Endothelial cell of umbilical vein (primary cell): ENCODE results near the gene KCNK13. TPM values are rescaled to one million over a fixed set of nuclear protein-coding genes. Genes with fewer than 3 reads are reported as not detected.

ENCODE experiments used
- BruUV-seq: library from RNA; stranded (reverse); fragments of 400-500 nt; replicated peaks from 2 replicates; lab custom pipeline; 2021; lab: Mats Ljungman, UMichigan
- CTCF ChIA-PET: fragments of 300-600, 350-600 bp; sonication (Branson Sonifier 250); formaldehyde crosslinking; loops from one replicate; lab custom pipeline; 2021; ENCODE audit warnings: antibody characterized with exemption, inconsistent platforms; lab: Charles Lee
- POLR2A ChIA-PET: fragments of 300-600, 350-600 bp; sonication (Branson Sonifier 250); formaldehyde crosslinking; loops from one replicate; lab custom pipeline; 2021; ENCODE audit warnings: antibody characterized with exemption, inconsistent platforms; lab: Charles Lee
- DNase-seq: peaks from one replicate; pipeline ENCODE4 v3.0.0-alpha.2; 2011; ENCODE audit warnings: low read depth, low spot score
- FAIRE-seq: peaks from 2 replicates; lab custom pipeline; 2011; peaks lifted over from hg19 to GRCh38; lab: Jason Lieb, UNC
- H2AFZ ChIP-seq: 2 replicates; pipeline ENCODE4 v1.6.0; 2012; ENCODE audit warnings: low read depth, low read length, control low read depth, inconsistent platforms
- H3K27ac ChIP-seq: 2 replicates; pipeline ENCODE4 v1.5.1; 2011; ENCODE audit warnings: low read depth, mild to moderate bottlenecking, control low read depth, low read length, moderate library complexity; ENCODE audit not compliant: insufficient read depth
- H3K27me3 ChIP-seq, 2 experiments: 2 replicates each; pipeline versions ENCODE4 v1.6.0 to v1.6.1; 2011; ENCODE audit warnings: low read length in 2 of 2, mixed read lengths in 1 of 2; ENCODE audit not compliant: control insufficient read depth in 2 of 2, insufficient read depth in 2 of 2
- H3K36me3 ChIP-seq, 2 experiments: 2 replicates in 1 of 2; 3 replicates in 1 of 2; pipeline ENCODE4 v1.5.1; 2011; ENCODE audit warnings: low read length in 2 of 2, mild to moderate bottlenecking in 1 of 2, moderate library complexity in 1 of 2; ENCODE audit not compliant: control insufficient read depth in 2 of 2, insufficient read depth in 2 of 2; ENCODE audit errors: extremely low read depth in 1 of 2
- H3K4me1 ChIP-seq: 3 replicates; pipeline ENCODE4 v1.5.1; 2011; ENCODE audit warnings: mild to moderate bottlenecking, low read length; ENCODE audit not compliant: control insufficient read depth, insufficient read depth; ENCODE audit errors: extremely low read depth
- H3K4me2 ChIP-seq: 2 replicates; pipeline ENCODE4 v1.6.1; 2011; ENCODE audit warnings: low read length, control low read depth, mixed read lengths; ENCODE audit not compliant: insufficient read depth
- H3K4me3 ChIP-seq, 3 experiments: fragments of 200-600 bp in 1 of 3; sonication (generic), shearing (Covaris generic) in 1 of 3; replicated peaks in 1 of 3; 2 replicates each; pipeline ENCODE4 v1.5.1; 2011 to 2016; ENCODE audit warnings: control low read depth in 3 of 3, low read length in 3 of 3, mild to moderate bottlenecking in 2 of 3, inconsistent platforms in 1 of 3, low read depth in 1 of 3, moderate library complexity in 1 of 3; ENCODE audit not compliant: insufficient read depth in 1 of 3
- H3K79me2 ChIP-seq: 2 replicates; pipeline ENCODE4 v1.6.0; 2012; ENCODE audit warnings: low read length, inconsistent platforms; ENCODE audit not compliant: control insufficient read depth, insufficient read depth
- H3K9ac ChIP-seq: replicated peaks from 2 replicates; pipeline ENCODE3; 2011; ENCODE audit warnings: low read length, control low read depth; ENCODE audit not compliant: insufficient read depth; ENCODE audit errors: extremely low read depth
- H3K9me1 ChIP-seq: replicated peaks from 3 replicates; pipeline ENCODE4 v1.6.0; 2011; ENCODE audit warnings: mild to moderate bottlenecking, low read length; ENCODE audit not compliant: control insufficient read depth, insufficient read depth; ENCODE audit errors: extremely low read depth
- H3K9me3 ChIP-seq: replicated peaks from 2 replicates; pipeline ENCODE4 v1.5.1; 2012; ENCODE audit warnings: low read length, inconsistent platforms; ENCODE audit not compliant: control insufficient read depth, insufficient read depth
- H4K20me1 ChIP-seq: replicated peaks from 2 replicates; pipeline ENCODE3; 2011; ENCODE audit warnings: mild to moderate bottlenecking, low read length; ENCODE audit not compliant: control insufficient read depth, insufficient read depth; ENCODE audit errors: extremely low read depth
- EZH2 ChIP-seq: IDR thresholded peaks from 2 replicates; pipeline ENCODE4 v1.6.1; 2012; ENCODE audit warnings: borderline replicate concordance, low read depth, mild to moderate bottlenecking, moderate library complexity, low read length, inconsistent platforms; ENCODE audit not compliant: severe bottlenecking
- FOS ChIP-seq: IDR thresholded peaks from 2 replicates; pipeline ENCODE4 v1.6.1; 2011; ENCODE audit warnings: mild to moderate bottlenecking, low read length, moderate library complexity, borderline replicate concordance; ENCODE audit not compliant: insufficient read depth
- GATA2 ChIP-seq: IDR thresholded peaks from 2 replicates; pipeline ENCODE4 v1.7.0; 2011; ENCODE audit warnings: low read depth, mild to moderate bottlenecking, moderate library complexity, mixed read lengths, low read length; ENCODE audit not compliant: insufficient read length, insufficient read depth
- JUN ChIP-seq: IDR thresholded peaks from 2 replicates; pipeline ENCODE4 v1.6.1; 2011; ENCODE audit warnings: borderline replicate concordance, low read depth; ENCODE audit not compliant: insufficient read length, insufficient read depth
- MYC ChIP-seq: IDR thresholded peaks from one replicate; pipeline ENCODE4 v1.6.1; 2011; ENCODE audit warnings: mild to moderate bottlenecking, low read depth, low read length
- POLR2A ChIP-seq: IDR thresholded peaks from 2 replicates; pipeline ENCODE4 v1.6.1; 2012; ENCODE audit warnings: low read depth, mild to moderate bottlenecking, control low read depth, low read length
- POLR2AphosphoS5 ChIP-seq: IDR thresholded peaks from 2 replicates; pipeline ENCODE4 v1.6.1; 2012; ENCODE audit warnings: low read depth, mild to moderate bottlenecking, control low read depth, low read length, moderate library complexity; ENCODE audit not compliant: insufficient read depth
- dilution Hi-C: fragments of 300-500 bp; cut with MboI; formaldehyde crosslinking; loops from one replicate; pipeline ENCODE4 v1.15.0; 2019; ENCODE audit warnings: low sequenced_read_pairs; ENCODE audit not compliant: extremely low pct_ligation_motif_present
- intact Hi-C: fragments of 100-400 bp; cut with micrococcal nuclease; formaldehyde crosslinking; loops from one replicate; pipeline ENCODE4 v1.10.0; 2022
- polyA plus RNA-seq, 4 experiments: library from polyadenylated mRNA; depleted of rRNA in 3 of 4; stranded (reverse) in 3 of 4; unstranded in 1 of 4; fragments of >200 nt; gene quantifications; 2 replicates each; pipeline versions ENCODE4 v1.2.1 to v1.2.3, GENCODE V29; 2011 to 2012; ENCODE audit warnings: missing spikeins in 1 of 4
- total RNA-seq: library from RNA; stranded (reverse); gene quantifications from 2 replicates; pipeline ENCODE4 v1.2.3, GENCODE V29; 2021
- TF ChIP-seq, protein P1 (sequence below): IDR thresholded peaks from 2 replicates; pipeline ENCODE4 v1.6.1; 2011; ENCODE audit not compliant: insufficient read depth, insufficient read length
- TF ChIP-seq, protein P2 (sequence below), 2 donors: IDR thresholded peaks; 1 replicate in 1 of 2; 2 replicates in 1 of 2; pipeline ENCODE4 v1.5.1; 2011; ENCODE audit warnings: low read length in 2 of 2, mild to moderate bottlenecking in 2 of 2, moderate library complexity in 2 of 2, control low read depth in 1 of 2, inconsistent platforms in 1 of 2, low read depth in 1 of 2; ENCODE audit not compliant: insufficient read depth in 1 of 2; ENCODE audit errors: extremely low read depth in 1 of 2

The KCNK13 gene
- total and polyA plus RNA-seq, 2 donors (not counting 3 experiments of a cell fraction or from before 2014, with no cell fraction given), result not detected

DNA sequence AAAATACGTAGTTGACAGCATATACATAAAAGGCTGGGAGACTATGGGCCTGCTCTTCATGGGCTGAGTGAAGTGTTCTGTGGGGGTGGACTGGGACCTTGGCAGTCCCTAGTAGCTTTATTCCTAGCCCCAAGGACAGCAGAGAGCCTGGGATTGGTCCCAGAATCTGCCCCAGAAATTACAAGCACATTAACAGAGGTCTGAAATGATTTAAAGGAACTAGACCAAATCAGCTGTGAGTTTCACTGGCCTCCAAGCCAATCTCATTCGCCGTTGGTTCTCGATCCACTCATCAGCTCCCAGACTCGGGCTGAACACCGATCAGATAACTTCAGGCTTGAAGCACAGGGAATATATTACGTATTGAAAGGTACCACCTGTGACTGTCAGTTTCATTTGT lies 117.6 kb downstream of the KCNK13 start:
- Histone ChIP-seq H3K4me2 (no peak overlapping the region), H3K36me3 (no peaks in the 10 kb centered on the region), H3K27ac (no peak overlapping the region), H3K79me2 (no peaks in the 10 kb centered on the region), H3K4me1 (no peaks in the 10 kb centered on the region), H3K9me1 (no peaks in the 10 kb centered on the region), H3K4me3 (no peak overlapping the region), H3K9ac (no peak overlapping the region), H4K20me1 (no peaks in the 10 kb centered on the region), H3K9me3 (no peaks in the 10 kb centered on the region), H3K27me3 (peaks cover 0 to 8% of the 10 kb centered on the region in 2 experiments), H2AFZ (no peak overlapping the region)
- TF ChIP-seq MYC, result no peak
- no peak for TF ChIP-seq GATA2
- no peak for TF ChIP-seq POLR2AphosphoS5
- TF ChIP-seq, protein P1, sequence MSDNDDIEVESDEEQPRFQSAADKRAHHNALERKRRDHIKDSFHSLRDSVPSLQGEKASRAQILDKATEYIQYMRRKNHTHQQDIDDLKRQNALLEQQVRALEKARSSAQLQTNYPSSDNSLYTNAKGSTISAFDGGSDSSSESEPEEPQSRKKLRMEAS, result no peak
- no peak for TF ChIP-seq FOS
- no peak for TF ChIP-seq EZH2
- TF ChIP-seq, protein P2, sequence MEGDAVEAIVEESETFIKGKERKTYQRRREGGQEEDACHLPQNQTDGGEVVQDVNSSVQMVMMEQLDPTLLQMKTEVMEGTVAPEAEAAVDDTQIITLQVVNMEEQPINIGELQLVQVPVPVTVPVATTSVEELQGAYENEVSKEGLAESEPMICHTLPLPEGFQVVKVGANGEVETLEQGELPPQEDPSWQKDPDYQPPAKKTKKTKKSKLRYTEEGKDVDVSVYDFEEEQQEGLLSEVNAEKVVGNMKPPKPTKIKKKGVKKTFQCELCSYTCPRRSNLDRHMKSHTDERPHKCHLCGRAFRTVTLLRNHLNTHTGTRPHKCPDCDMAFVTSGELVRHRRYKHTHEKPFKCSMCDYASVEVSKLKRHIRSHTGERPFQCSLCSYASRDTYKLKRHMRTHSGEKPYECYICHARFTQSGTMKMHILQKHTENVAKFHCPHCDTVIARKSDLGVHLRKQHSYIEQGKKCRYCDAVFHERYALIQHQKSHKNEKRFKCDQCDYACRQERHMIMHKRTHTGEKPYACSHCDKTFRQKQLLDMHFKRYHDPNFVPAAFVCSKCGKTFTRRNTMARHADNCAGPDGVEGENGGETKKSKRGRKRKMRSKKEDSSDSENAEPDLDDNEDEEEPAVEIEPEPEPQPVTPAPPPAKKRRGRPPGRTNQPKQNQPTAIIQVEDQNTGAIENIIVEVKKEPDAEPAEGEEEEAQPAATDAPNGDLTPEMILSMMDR (IDR thresholded peaks at IDR 0.05; ENCODE audit: extremely low read depth in 1 of 2, insufficient read depth in 1 of 2, low read depth in 1 of 2, low read length in 2 of 2), result no peak
- no peak for TF ChIP-seq POLR2A
- TF ChIP-seq JUN, result no peak
- intact Hi-C loops, result no loop called here
- dilution Hi-C loops, result no loop called here
- ChIA-PET POLR2A (no interaction called here), CTCF (interaction anchor here (1.9 kb wide), 1 partner anchor 56 kb away, joined by 7 read pairs; no protein-coding TSS in a partner anchor)
- BruUV-seq, result no TSS peak
- FAIRE-seq (no peak), DNase-seq (no peak)
